Measurements from ENCODE around the gene TPRN.

Gene TPRN

DNA sequence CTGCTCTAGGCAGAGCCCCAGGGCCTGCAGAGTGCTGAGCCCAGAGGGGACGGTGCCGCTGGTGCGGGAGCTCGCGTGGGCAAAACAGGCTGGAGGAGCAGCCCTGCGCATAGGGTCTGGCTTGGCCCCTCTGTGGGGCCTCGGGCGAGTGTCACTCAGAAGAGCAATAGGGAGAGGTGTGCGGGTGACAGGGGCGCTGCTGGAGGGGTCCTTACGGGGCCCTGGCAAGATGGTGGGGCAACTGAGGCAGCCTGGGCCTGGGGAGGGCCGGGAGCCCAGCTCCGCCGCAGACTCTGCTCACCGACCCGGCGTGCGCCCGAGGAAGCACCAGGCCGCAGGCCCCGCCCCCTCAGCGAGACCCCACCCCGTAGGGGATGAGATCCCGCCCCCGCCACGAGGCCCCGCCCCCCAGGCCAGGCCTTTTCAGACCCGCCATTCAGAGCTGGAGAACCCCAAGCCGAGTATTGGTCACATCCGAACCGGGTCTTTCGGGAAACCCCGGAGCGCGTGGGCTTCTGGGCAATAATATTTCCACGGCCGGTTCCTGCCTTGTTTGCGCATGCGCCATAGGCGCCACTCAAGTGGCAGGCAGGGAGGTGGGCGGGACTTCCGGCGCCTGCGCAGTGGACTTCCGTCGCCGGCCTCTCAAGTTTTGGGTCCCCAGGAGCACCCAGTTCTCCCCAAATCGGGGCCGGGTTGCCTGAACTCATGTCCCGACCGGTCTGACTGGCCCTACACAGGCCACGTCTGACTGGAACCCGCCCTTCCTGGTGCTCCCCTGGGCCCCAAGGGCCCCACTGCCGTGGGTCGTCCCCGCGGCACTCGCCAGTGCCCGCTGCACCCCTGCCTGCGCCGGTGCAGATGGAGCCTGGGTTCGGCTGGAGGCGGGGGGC, 22.8 kb upstream of the TPRN start:
- Histone ChIP-seq H3K27me3 (replicated peaks in 2 of 5; ENCODE audit: control insufficient read depth in 4 of 5, insufficient read depth in 5 of 5, low read length in 4 of 5) (peaks cover 0 to 17% (median 0%) of the 10 kb centered on the region in 5 experiments), H3K9me3 (ENCODE audit: control extremely low read depth in 1 of 5, control insufficient read depth in 4 of 5, insufficient read depth in 2 of 5, low read depth in 1 of 5, low read length in 4 of 5) (no peaks in the 10 kb centered on the region), H3K36me3 (ENCODE audit: control insufficient read depth in 4 of 4, insufficient read depth in 4 of 4, low read length in 3 of 4) (peaks cover 0 to 4% (median 0%) of the 10 kb centered on the region in 4 experiments), H3K4me3 (ENCODE audit: control insufficient read depth in 1 of 7, extremely low read depth in 1 of 7, insufficient read depth in 4 of 7, low read depth in 2 of 7, low read length in 6 of 7) (peak overlapping the region; percentile 48 to 93 (median 77)), H3K4me1 (ENCODE audit: control extremely low read depth in 1 of 4, control insufficient read depth in 4 of 4, insufficient read depth in 4 of 4, low read length in 3 of 4) (peaks cover 2 to 32% (median 27%) of the 10 kb centered on the region in 4 experiments), H3K27ac (ENCODE audit: insufficient read depth in 1 of 2, low read depth in 1 of 2, low read length in 2 of 2, poor library complexity in 1 of 2, severe bottlenecking in 2 of 2) (peak overlapping the region; percentile 54 to 83)
- WGBS (ENCODE audit: insufficient coverage): 0% methylated on average over 58 of the region's 63 CpGs
- ChIA-PET POLR2A (interaction anchor here (0.5 to 3.7 kb wide), 7 partner anchors 14 to 499 kb away, joined by 3 to 16 read pairs (median 3); partner anchors contain the start of genes ANAPC2, SSNA1 and TUBB4B), CTCF (interaction anchor here (0.8 to 6.3 kb wide), 10 partner anchors 14 to 104 kb away, joined by 3 to 46 read pairs (median 3); partner anchors contain the start of gene LRRC26)
- peak; percentile 98 to 99 (median 99) for DNase-seq

GRCh38 chr9:137222190-137223077, 21.9 kb upstream of the TPRN start, which contains the start of gene RNF208:
Gene RNF208 (minus strand): TSS chr9:137222240. CDS start chr9:137221212, 1,028 bp downstream.
- Histone ChIP-seq H3K9me3 (ENCODE audit: control extremely low read depth in 1 of 5, control insufficient read depth in 4 of 5, insufficient read depth in 2 of 5, low read depth in 1 of 5, low read length in 4 of 5) (no peaks in the 10 kb centered on the region), H3K4me1 (ENCODE audit: control extremely low read depth in 1 of 4, control insufficient read depth in 4 of 4, insufficient read depth in 4 of 4, low read length in 3 of 4) (peaks cover 2 to 32% (median 27%) of the 10 kb centered on the region in 4 experiments), H3K4me3 (ENCODE audit: control insufficient read depth in 1 of 7, extremely low read depth in 1 of 7, insufficient read depth in 4 of 7, low read depth in 2 of 7, low read length in 6 of 7) (peak within 1 kb of the TSS; percentile 13 to 93 (median 62)), H3K27ac (ENCODE audit: insufficient read depth in 1 of 2, low read depth in 1 of 2, low read length in 2 of 2, poor library complexity in 1 of 2, severe bottlenecking in 2 of 2) (no peak within 1 kb of the TSS), H3K36me3 (ENCODE audit: control insufficient read depth in 4 of 4, insufficient read depth in 4 of 4, low read length in 3 of 4) (peaks cover 0 to 6% (median 0%) of the 10 kb centered on the region in 4 experiments), H3K27me3 (replicated peaks in 2 of 5; ENCODE audit: control insufficient read depth in 4 of 5, insufficient read depth in 5 of 5, low read length in 4 of 5) (peaks cover 0 to 13% (median 0%) of the 10 kb centered on the region in 5 experiments)
- POLR2A ChIA-PET: interaction anchor here (0.5 to 3.7 kb wide), 6 partner anchors 13 to 498 kb away, joined by 3 to 16 read pairs (median 3); partner anchors contain the start of gene TUBB4B
- CTCF ChIA-PET: interaction anchor here (0.7 to 6.3 kb wide), 9 partner anchors 13 to 103 kb away, joined by 3 to 46 read pairs (median 3); partner anchors contain the start of gene LRRC26
- DNase-seq: peak in 1 of 3 donors; percentile 18
- 2% methylated on average over 79 of the region's 88 CpGs for WGBS (ENCODE audit: insufficient coverage)

DNA sequence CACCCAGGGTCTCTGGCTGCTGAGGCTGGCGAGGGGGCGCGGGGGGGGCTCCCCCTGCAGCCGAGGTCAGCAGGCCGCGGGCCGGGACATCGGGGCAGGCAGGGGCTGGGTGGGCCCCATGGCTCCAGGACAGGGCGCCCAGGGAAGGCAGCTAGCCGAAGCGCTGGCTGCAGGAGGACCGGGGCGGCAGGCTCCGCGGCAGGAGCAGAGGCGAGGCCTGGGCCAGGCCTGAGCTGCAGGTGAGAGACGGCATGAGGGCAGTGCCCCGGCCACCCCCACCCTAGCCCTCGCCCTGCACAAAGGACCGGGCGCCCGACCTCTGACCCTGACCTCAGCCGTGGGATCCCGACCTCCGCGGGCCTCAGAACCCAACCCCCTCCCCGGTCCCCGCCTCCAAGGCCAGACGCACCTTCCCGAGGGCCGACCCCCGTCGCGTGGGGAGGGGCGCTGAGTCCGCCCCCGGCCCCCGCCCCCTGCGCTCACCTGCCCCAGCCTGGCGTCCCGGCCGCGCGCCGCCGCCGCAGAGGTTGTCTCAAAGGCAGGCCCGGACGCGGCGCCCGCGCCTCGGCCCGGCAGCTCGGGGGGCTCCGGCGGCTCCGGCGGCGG, 21.1 kb upstream of the TPRN start:
- peak overlapping the region in 5 of 7 experiments; percentile 25 to 93 (median 46) for H3K4me3 ChIP-seq (ENCODE audit: control insufficient read depth in 1 of 7, extremely low read depth in 1 of 7, insufficient read depth in 4 of 7, low read depth in 2 of 7, low read length in 6 of 7)
- H3K9me3 ChIP-seq (ENCODE audit: control extremely low read depth in 1 of 5, control insufficient read depth in 4 of 5, insufficient read depth in 2 of 5, low read depth in 1 of 5, low read length in 4 of 5): no peaks in the 10 kb centered on the region
- 11% methylated on average over 39 of the region's 61 CpGs for WGBS (ENCODE audit: insufficient coverage)
- CTCF ChIA-PET: interaction anchor here (1.1 to 1.2 kb wide), 2 partner anchors 11 to 32 kb away, joined by 3 to 4 read pairs; no protein-coding TSS in a partner anchor
- no peak overlapping the region for H3K27ac ChIP-seq (ENCODE audit: insufficient read depth in 1 of 2, low read depth in 1 of 2, low read length in 2 of 2, poor library complexity in 1 of 2, severe bottlenecking in 2 of 2)
- H3K4me1 ChIP-seq (ENCODE audit: control extremely low read depth in 1 of 4, control insufficient read depth in 4 of 4, insufficient read depth in 4 of 4, low read length in 3 of 4): peaks cover 2 to 30% (median 26%) of the 10 kb centered on the region in 4 experiments
- peaks cover 0 to 6% (median 0%) of the 10 kb centered on the region in 5 experiments for H3K27me3 ChIP-seq (replicated peaks in 2 of 5; ENCODE audit: control insufficient read depth in 4 of 5, insufficient read depth in 5 of 5, low read length in 4 of 5)
- DNase-seq: no peak
- POLR2A ChIA-PET: no interaction called here
- H3K36me3 ChIP-seq (ENCODE audit: control insufficient read depth in 4 of 4, insufficient read depth in 4 of 4, low read length in 3 of 4): peaks cover 0 to 11% (median 1%) of the 10 kb centered on the region in 4 experiments

GRCh38 chr9:137221095-137221505, 20.6 kb upstream of the TPRN start:
- CTCF ChIA-PET: interaction anchor here (1.2 kb wide), 1 partner anchor 11 kb away, joined by 4 read pairs; no protein-coding TSS in a partner anchor
- H3K27me3 ChIP-seq (replicated peaks in 2 of 5; ENCODE audit: control insufficient read depth in 4 of 5, insufficient read depth in 5 of 5, low read length in 4 of 5): peaks cover 0 to under 1% (median 0%) of the 10 kb centered on the region in 5 experiments
- H3K27ac ChIP-seq (ENCODE audit: insufficient read depth in 1 of 2, low read depth in 1 of 2, low read length in 2 of 2, poor library complexity in 1 of 2, severe bottlenecking in 2 of 2): no peak overlapping the region
- H3K4me1 ChIP-seq (ENCODE audit: control extremely low read depth in 1 of 4, control insufficient read depth in 4 of 4, insufficient read depth in 4 of 4, low read length in 3 of 4): peaks cover 2 to 30% (median 26%) of the 10 kb centered on the region in 4 experiments
- no peaks in the 10 kb centered on the region for H3K9me3 ChIP-seq (ENCODE audit: control extremely low read depth in 1 of 5, control insufficient read depth in 4 of 5, insufficient read depth in 2 of 5, low read depth in 1 of 5, low read length in 4 of 5)
- WGBS (ENCODE audit: insufficient coverage): 100% methylated on average over 1 of the region's 14 CpGs
- POLR2A ChIA-PET: no interaction called here
- peak overlapping the region in 1 of 7 experiments; percentile 48 for H3K4me3 ChIP-seq (ENCODE audit: control insufficient read depth in 1 of 7, extremely low read depth in 1 of 7, insufficient read depth in 4 of 7, low read depth in 2 of 7, low read length in 6 of 7)
- DNase-seq: no peak
- H3K36me3 ChIP-seq (ENCODE audit: control insufficient read depth in 4 of 4, insufficient read depth in 4 of 4, low read length in 3 of 4): peaks cover 0 to 16% (median 5%) of the 10 kb centered on the region in 4 experiments

- peaks cover 2 to 30% (median 26%) of the 10 kb centered on the region in 4 experiments for H3K4me1 ChIP-seq (ENCODE audit: control extremely low read depth in 1 of 4, control insufficient read depth in 4 of 4, insufficient read depth in 4 of 4, low read length in 3 of 4)
- no peak overlapping the region for H3K27ac ChIP-seq (ENCODE audit: insufficient read depth in 1 of 2, low read depth in 1 of 2, low read length in 2 of 2, poor library complexity in 1 of 2, severe bottlenecking in 2 of 2)
- no peaks in the 10 kb centered on the region for H3K9me3 ChIP-seq (ENCODE audit: control extremely low read depth in 1 of 5, control insufficient read depth in 4 of 5, insufficient read depth in 2 of 5, low read depth in 1 of 5, low read length in 4 of 5)
- H3K27me3 ChIP-seq (replicated peaks in 2 of 5; ENCODE audit: control insufficient read depth in 4 of 5, insufficient read depth in 5 of 5, low read length in 4 of 5): no peaks in the 10 kb centered on the region
- POLR2A ChIA-PET: no interaction called here
- 96% methylated on average over 42 of the region's 52 CpGs for WGBS (ENCODE audit: insufficient coverage)
- H3K36me3 ChIP-seq (ENCODE audit: control insufficient read depth in 4 of 4, insufficient read depth in 4 of 4, low read length in 3 of 4): peaks cover 0 to 22% (median 9%) of the 10 kb centered on the region in 4 experiments
- no peak overlapping the region for H3K4me3 ChIP-seq (ENCODE audit: control insufficient read depth in 1 of 7, extremely low read depth in 1 of 7, insufficient read depth in 4 of 7, low read depth in 2 of 7, low read length in 6 of 7)
- CTCF ChIA-PET: interaction anchor here (1.2 to 1.5 kb wide), 3 partner anchors 10 to 44 kb away, joined by 4 to 5 read pairs (median 5); no protein-coding TSS in a partner anchor
- DNase-seq: peak in 1 of 3 donors; percentile 11
These were observed 20.0 kb upstream of the TPRN start for GRCh38 chr9:137220317-137221094.

Data from common myeloid progenitor, CD34-positive (primary cell).